ENCODE results near the gene MKNK1.

DNA sequence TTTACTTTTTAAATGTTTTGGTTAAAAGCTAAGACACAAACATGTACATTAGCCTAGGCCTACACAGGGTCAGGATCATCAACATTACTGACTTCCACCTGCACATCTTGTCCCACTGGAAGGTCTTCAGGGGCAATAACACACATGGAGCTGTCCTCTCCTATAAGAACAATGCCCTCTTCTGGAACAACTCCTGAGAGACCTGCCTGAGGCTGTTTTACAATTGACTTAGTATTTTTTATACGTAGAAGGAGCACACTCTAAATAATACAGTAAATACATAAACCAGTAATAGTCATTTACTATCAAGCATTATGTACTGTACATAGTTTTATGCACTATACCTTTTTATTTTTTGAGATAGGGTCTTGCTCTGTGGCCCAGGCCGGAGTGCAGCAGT lies 26.7 kb upstream of the MKNK1 start:
- TF ChIP-seq, protein P1, sequence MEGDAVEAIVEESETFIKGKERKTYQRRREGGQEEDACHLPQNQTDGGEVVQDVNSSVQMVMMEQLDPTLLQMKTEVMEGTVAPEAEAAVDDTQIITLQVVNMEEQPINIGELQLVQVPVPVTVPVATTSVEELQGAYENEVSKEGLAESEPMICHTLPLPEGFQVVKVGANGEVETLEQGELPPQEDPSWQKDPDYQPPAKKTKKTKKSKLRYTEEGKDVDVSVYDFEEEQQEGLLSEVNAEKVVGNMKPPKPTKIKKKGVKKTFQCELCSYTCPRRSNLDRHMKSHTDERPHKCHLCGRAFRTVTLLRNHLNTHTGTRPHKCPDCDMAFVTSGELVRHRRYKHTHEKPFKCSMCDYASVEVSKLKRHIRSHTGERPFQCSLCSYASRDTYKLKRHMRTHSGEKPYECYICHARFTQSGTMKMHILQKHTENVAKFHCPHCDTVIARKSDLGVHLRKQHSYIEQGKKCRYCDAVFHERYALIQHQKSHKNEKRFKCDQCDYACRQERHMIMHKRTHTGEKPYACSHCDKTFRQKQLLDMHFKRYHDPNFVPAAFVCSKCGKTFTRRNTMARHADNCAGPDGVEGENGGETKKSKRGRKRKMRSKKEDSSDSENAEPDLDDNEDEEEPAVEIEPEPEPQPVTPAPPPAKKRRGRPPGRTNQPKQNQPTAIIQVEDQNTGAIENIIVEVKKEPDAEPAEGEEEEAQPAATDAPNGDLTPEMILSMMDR (conservative IDR thresholded peaks at IDR 0.05): no peak
- no peak for TF ChIP-seq EZH2 (IDR thresholded peaks at IDR 0.05; ENCODE audit: low read depth)
